HepG2 (cell line): ENCODE measurements around the gene NR3C2. TPM values are rescaled to one million over a fixed set of nuclear protein-coding genes. Genes with fewer than 3 reads are reported as not detected.

Experiments used
- ATAC-seq: fragments of 200-7000 bp; cut with Tn5 transposase; 3 replicates; pipeline ENCODE4 v1.9.1; 2020; ENCODE audit warnings: mild to moderate bottlenecking, moderate library complexity
- BruUV-seq: library from RNA; stranded (reverse); fragments of 400-500 nt; replicated peaks from 2 replicates; lab custom pipeline; 2021; lab: Mats Ljungman, UMichigan
- CTCF ChIA-PET: fragments of 300-600 bp; formaldehyde crosslinking; extraction: SDS; loops from one replicate; lab custom pipeline; 2021; ENCODE audit warnings: low total read pairs, inconsistent platforms, low intra/inter-chr PET ratio; lab: Yijun Ruan, JAX
- POLR2A ChIA-PET: fragments of 350-600 bp; sonication (Branson Sonifier 250); formaldehyde crosslinking; loops from one replicate; lab custom pipeline; 2020; ENCODE audit warnings: antibody characterized with exemption, inconsistent platforms; lab: Yijun Ruan, JAX
- DNase-seq: peaks from one replicate; pipeline ENCODE4 v3.0.0-alpha.2; 2015; ENCODE audit warnings: low spot score
- FAIRE-seq: peaks from 3 replicates; lab custom pipeline; 2011; peaks lifted over from hg19 to GRCh38; lab: Jason Lieb, UNC
- H2AFZ ChIP-seq: one replicate; pipeline ENCODE4 v1.6.1; 2011; ENCODE audit warnings: low read length, inconsistent platforms
- H3K27ac ChIP-seq: fragments of 300-600 bp; 3 replicates; pipeline ENCODE4 v1.8.0; 2011; ENCODE audit warnings: mixed run types, mild to moderate bottlenecking, mixed read lengths, low read length, inconsistent platforms; ENCODE audit not compliant: insufficient read depth; ENCODE audit errors: extremely low read length
- H3K27me3 ChIP-seq, 2 experiments: fragments of 200-600 bp in 1 of 2; 2 replicates in 1 of 2; 3 replicates in 1 of 2; pipeline versions ENCODE4 v1.6.0 to v1.8.0; 2011; ENCODE audit warnings: low read length in 2 of 2, mild to moderate bottlenecking in 2 of 2, moderate library complexity in 2 of 2, inconsistent platforms in 1 of 2; ENCODE audit not compliant: insufficient read depth in 2 of 2, control insufficient read depth in 1 of 2
- H3K36me3 ChIP-seq, 2 experiments: fragments of 200-600 bp in 1 of 2; replicated peaks in 1 of 2; 2 replicates in 1 of 2; 3 replicates in 1 of 2; pipeline versions ENCODE4 v1.5.1 to v1.8.0; 2011; ENCODE audit warnings: low read length in 2 of 2, inconsistent platforms in 1 of 2; ENCODE audit not compliant: insufficient read depth in 2 of 2, control insufficient read depth in 1 of 2
- H3K4me1 ChIP-seq: 2 replicates; pipeline ENCODE4 v1.5.1; 2012; ENCODE audit warnings: low read length, inconsistent platforms; ENCODE audit not compliant: insufficient read depth
- H3K4me2 ChIP-seq: 2 replicates; pipeline ENCODE4 v1.6.0; 2011; ENCODE audit warnings: low read depth, low read length, inconsistent platforms
- H3K4me3 ChIP-seq, 3 experiments: fragments of 200-600 bp in 1 of 3; sonication (generic), shearing (Covaris generic) in 1 of 3; replicated peaks in 1 of 3; 2 replicates each; pipeline ENCODE4 v1.5.1; 2011 to 2016; ENCODE audit warnings: low read length in 3 of 3, inconsistent platforms in 2 of 3, low read depth in 2 of 3, mild to moderate bottlenecking in 2 of 3, control low read depth in 1 of 3, mixed read lengths in 1 of 3; ENCODE audit not compliant: insufficient read depth in 1 of 3
- H3K79me2 ChIP-seq: one replicate; pipeline ENCODE4 v1.6.1; 2011; ENCODE audit warnings: low read length, inconsistent platforms; ENCODE audit not compliant: insufficient read depth
- H3K9ac ChIP-seq: 2 replicates; pipeline ENCODE4 v1.6.0; 2011; ENCODE audit warnings: mild to moderate bottlenecking, low read depth, low read length, inconsistent platforms; ENCODE audit not compliant: insufficient read depth
- H3K9me3 ChIP-seq: 2 replicates; pipeline ENCODE4 v1.5.1; 2012; ENCODE audit warnings: mild to moderate bottlenecking, low read length
- H4K20me1 ChIP-seq: 2 replicates; pipeline ENCODE4 v1.6.0; 2011; ENCODE audit warnings: inconsistent platforms, mild to moderate bottlenecking, low read length, moderate library complexity; ENCODE audit not compliant: insufficient read depth
- CHCHD3 ChIP-seq: sonication (generic); formaldehyde crosslinking; IDR thresholded peaks from 2 replicates; pipeline ENCODE4 v1.8.0; 2022; ENCODE audit warnings: mild to moderate bottlenecking, missing genetic modification reagents, moderate library complexity
- DR1 ChIP-seq: sonication (generic); formaldehyde crosslinking; IDR thresholded peaks from 2 replicates; pipeline ENCODE4 v1.8.0; 2021; ENCODE audit warnings: mild to moderate bottlenecking, missing genetic modification reagents, inconsistent platforms
- EEA1 ChIP-seq: sonication (generic); formaldehyde crosslinking; IDR thresholded peaks from 2 replicates; pipeline ENCODE4 v1.5.1; 2020; ENCODE audit warnings: mild to moderate bottlenecking, missing genetic modification reagents, borderline replicate concordance
- FOXA1 ChIP-seq, 2 experiments: fragments of 450-650 bp in 1 of 2; sonication (generic) in 1 of 2; formaldehyde crosslinking in 1 of 2; IDR thresholded peaks; 2 replicates each; pipeline versions ENCODE4 v1.4.0 to v1.6.1; 2016 to 2020; ENCODE audit warnings: missing genetic modification reagents in 1 of 2
- FOXA3 ChIP-seq: IDR thresholded peaks from 2 replicates; pipeline ENCODE4 v1.6.1; 2016; ENCODE audit warnings: missing genetic modification reagents, missing compliant biosample characterization
- KDM2A ChIP-seq: sonication (generic); formaldehyde crosslinking; IDR thresholded peaks from 2 replicates; pipeline ENCODE4 v1.4.0; 2020; ENCODE audit warnings: low read depth, missing genetic modification reagents, borderline replicate concordance
- MZF1 ChIP-seq: sonication (generic); formaldehyde crosslinking; IDR thresholded peaks from 2 replicates; pipeline ENCODE4 v1.8.1; 2023; ENCODE audit warnings: mild to moderate bottlenecking, missing genetic modification reagents, borderline replicate concordance
- NFYB ChIP-seq: sonication (generic); formaldehyde crosslinking; IDR thresholded peaks from 2 replicates; pipeline ENCODE4 v1.4.0; 2020; ENCODE audit warnings: missing genetic modification reagents
- RORA ChIP-seq: sonication (generic); formaldehyde crosslinking; IDR thresholded peaks from 2 replicates; pipeline ENCODE4 v1.5.0; 2020; ENCODE audit warnings: mild to moderate bottlenecking, missing genetic modification reagents, moderate library complexity
- U2AF1 ChIP-seq: fragments of 200-400 bp; formaldehyde crosslinking; optimal IDR thresholded peaks from 2 replicates; pipeline ENCODE3; 2017; ENCODE audit warnings: mild to moderate bottlenecking, low read depth, low read length
- ZNF205 ChIP-seq: IDR thresholded peaks from 2 replicates; pipeline ENCODE4 v1.6.1; 2018; ENCODE audit warnings: missing biosample characterization, missing genetic modification reagents
- ZNF792 ChIP-seq: IDR thresholded peaks from 2 replicates; pipeline ENCODE4 v1.6.1; 2016
- in situ Hi-C: cut with HindIII; loops from 2 replicates; pipeline ENCODE4 v1.10.0; 2017; ENCODE audit warnings: low pct_unique_long_range_greater_than_20kb; ENCODE audit not compliant: extremely low pct_ligation_motif_present
- intact Hi-C: fragments of 100-400 bp; cut with micrococcal nuclease; formaldehyde crosslinking; loops from one replicate; pipeline ENCODE4 v1.10.0; 2022; ENCODE audit not compliant: unreplicated experiment
- polyA plus RNA-seq, 8 experiments: library from polyadenylated mRNA; depleted of rRNA in 3 of 8; stranded (reverse) in 7 of 8; unstranded in 1 of 8; fragments of >200 nt; fragmentation: Illumina TruSeq in 4 of 8; extraction: Trizol in 4 of 8; gene quantifications; 2 replicates each; pipeline versions ENCODE4 v1.2.1 to v1.2.3, GENCODE V29; 2011 to 2016; ENCODE audit warnings: low read depth in 4 of 8, missing spikeins in 1 of 8, mixed read lengths in 1 of 8; ENCODE audit not compliant: insufficient read depth in 1 of 8
- total RNA-seq, 5 experiments: library from RNA; depleted of rRNA; stranded (reverse); fragments of >200 nt; fragmentation: Illumina TruSeq; extraction: Trizol; gene quantifications; 2 replicates each; pipeline ENCODE4 v1.2.3, GENCODE V29; 2016; ENCODE audit warnings: low read depth in 1 of 5
- TF ChIP-seq, protein P1 (sequence below): sonication (generic); formaldehyde crosslinking; IDR thresholded peaks from 2 replicates; pipeline ENCODE4 v1.4.0; 2020; ENCODE audit warnings: mild to moderate bottlenecking, missing genetic modification reagents
- TF ChIP-seq, protein P2 (sequence below): IDR thresholded peaks from 2 replicates; pipeline ENCODE4 v1.6.1; 2018; ENCODE audit warnings: missing genetic modification reagents, mild to moderate bottlenecking, missing compliant biosample characterization

NR3C2 gene
- total and polyA plus RNA-seq, 2 of the 13 experiments (the other 11 are each of a cell fraction or from before 2014, with no cell fraction given), result 0.26 to 0.46 TPM

DNA sequence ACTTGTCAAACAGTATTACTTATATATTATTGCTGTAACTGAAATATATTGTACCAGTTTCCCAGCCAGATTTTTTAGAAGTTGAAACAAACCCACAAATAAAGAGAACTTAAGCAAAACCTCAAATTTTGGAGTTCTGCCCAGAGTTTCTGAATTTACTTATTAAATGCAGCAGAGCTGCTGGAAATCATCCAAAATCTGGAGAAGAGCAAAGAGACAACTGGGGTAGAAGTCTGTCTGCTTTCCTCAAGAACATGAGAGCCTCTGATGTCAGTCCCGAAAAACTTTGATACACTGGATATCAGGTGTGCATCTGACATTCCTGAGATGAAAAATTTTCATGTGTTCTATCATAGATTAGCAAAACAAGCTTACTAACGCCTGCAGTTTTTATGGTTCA lies 325.9 kb downstream of the NR3C2 start (continued):
- no peak for TF ChIP-seq KDM2A (CRISPR knock-in tag)

GRCh38 chr4:148114436-148114835 lies 327.8 kb downstream of the NR3C2 start:
- Histone ChIP-seq H3K9me3 (no peaks in the 10 kb centered on the region), H4K20me1 (no peaks in the 10 kb centered on the region), H3K27ac (no peak overlapping the region), H2AFZ (no peak overlapping the region), H3K27me3 (no peaks in the 10 kb centered on the region), H3K4me3 (no peak overlapping the region), H3K36me3 (no peaks in the 10 kb centered on the region), H3K79me2 (no peaks in the 10 kb centered on the region), H3K4me2 (no peak overlapping the region), H3K9ac (no peak overlapping the region), H3K4me1 (no peaks in the 10 kb centered on the region)
- in situ Hi-C loops, result no loop called here
- ChIA-PET POLR2A (no interaction called here), CTCF (no interaction called here)
- no peak for TF ChIP-seq ZNF205 (CRISPR knock-in tag)
- TF ChIP-seq FOXA1 (IDR thresholded peaks at IDR 0.05), result no peak
- no peak for TF ChIP-seq FOXA1 (CRISPR knock-in tag; IDR thresholded peaks at IDR 0.05)
- no peak for TF ChIP-seq ZNF792 (CRISPR knock-in tag)
- no peak for TF ChIP-seq RORA (CRISPR knock-in tag)
- no peak for TF ChIP-seq FOXA3 (CRISPR knock-in tag)
- TF ChIP-seq, protein P1, sequence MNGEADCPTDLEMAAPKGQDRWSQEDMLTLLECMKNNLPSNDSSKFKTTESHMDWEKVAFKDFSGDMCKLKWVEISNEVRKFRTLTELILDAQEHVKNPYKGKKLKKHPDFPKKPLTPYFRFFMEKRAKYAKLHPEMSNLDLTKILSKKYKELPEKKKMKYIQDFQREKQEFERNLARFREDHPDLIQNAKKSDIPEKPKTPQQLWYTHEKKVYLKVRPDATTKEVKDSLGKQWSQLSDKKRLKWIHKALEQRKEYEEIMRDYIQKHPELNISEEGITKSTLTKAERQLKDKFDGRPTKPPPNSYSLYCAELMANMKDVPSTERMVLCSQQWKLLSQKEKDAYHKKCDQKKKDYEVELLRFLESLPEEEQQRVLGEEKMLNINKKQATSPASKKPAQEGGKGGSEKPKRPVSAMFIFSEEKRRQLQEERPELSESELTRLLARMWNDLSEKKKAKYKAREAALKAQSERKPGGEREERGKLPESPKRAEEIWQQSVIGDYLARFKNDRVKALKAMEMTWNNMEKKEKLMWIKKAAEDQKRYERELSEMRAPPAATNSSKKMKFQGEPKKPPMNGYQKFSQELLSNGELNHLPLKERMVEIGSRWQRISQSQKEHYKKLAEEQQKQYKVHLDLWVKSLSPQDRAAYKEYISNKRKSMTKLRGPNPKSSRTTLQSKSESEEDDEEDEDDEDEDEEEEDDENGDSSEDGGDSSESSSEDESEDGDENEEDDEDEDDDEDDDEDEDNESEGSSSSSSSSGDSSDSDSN (CRISPR knock-in tag), result no peak
- no peak for TF ChIP-seq EEA1 (CRISPR knock-in tag)
- TF ChIP-seq CHCHD3 (CRISPR knock-in tag), result no peak
- TF ChIP-seq, protein P2, sequence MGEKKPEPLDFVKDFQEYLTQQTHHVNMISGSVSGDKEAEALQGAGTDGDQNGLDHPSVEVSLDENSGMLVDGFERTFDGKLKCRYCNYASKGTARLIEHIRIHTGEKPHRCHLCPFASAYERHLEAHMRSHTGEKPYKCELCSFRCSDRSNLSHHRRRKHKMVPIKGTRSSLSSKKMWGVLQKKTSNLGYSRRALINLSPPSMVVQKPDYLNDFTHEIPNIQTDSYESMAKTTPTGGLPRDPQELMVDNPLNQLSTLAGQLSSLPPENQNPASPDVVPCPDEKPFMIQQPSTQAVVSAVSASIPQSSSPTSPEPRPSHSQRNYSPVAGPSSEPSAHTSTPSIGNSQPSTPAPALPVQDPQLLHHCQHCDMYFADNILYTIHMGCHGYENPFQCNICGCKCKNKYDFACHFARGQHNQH (CRISPR knock-in tag), result no peak
- TF ChIP-seq MZF1 (CRISPR knock-in tag), result no peak
- TF ChIP-seq NFYB (CRISPR knock-in tag), result no peak
- no peak for TF ChIP-seq U2AF1
- no peak for TF ChIP-seq DR1 (CRISPR knock-in tag)
- no peak for DNase-seq
- no TSS peak for BruUV-seq
- intact Hi-C loops, result no loop called here
- FAIRE-seq, result no peak
- ATAC-seq, result no peak
